Measurements from ENCODE around the gene ZCCHC4.

DNA sequence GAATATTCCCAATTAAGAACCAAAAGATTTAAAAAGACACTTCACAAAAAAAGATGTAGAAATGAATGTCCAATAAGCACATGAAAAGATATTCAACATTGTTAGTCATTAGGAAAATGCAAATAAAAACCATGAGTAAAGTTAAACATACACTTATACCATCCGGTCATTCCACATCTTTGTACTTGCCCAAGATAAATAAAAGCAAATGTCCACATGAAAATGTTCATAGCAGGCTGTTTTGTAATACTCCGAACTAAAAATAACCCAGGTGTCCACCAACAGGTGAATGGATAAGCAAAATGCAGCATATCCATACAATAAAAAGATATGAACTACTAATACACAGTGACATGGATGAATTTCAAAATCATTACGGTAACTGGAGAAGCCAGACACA, 28.6 kb upstream of the ZCCHC4 start:
- TF ChIP-seq, protein P1, sequence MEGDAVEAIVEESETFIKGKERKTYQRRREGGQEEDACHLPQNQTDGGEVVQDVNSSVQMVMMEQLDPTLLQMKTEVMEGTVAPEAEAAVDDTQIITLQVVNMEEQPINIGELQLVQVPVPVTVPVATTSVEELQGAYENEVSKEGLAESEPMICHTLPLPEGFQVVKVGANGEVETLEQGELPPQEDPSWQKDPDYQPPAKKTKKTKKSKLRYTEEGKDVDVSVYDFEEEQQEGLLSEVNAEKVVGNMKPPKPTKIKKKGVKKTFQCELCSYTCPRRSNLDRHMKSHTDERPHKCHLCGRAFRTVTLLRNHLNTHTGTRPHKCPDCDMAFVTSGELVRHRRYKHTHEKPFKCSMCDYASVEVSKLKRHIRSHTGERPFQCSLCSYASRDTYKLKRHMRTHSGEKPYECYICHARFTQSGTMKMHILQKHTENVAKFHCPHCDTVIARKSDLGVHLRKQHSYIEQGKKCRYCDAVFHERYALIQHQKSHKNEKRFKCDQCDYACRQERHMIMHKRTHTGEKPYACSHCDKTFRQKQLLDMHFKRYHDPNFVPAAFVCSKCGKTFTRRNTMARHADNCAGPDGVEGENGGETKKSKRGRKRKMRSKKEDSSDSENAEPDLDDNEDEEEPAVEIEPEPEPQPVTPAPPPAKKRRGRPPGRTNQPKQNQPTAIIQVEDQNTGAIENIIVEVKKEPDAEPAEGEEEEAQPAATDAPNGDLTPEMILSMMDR (IDR thresholded peaks at IDR 0.05): no peak
- no peak for TF ChIP-seq POLR2A (IDR thresholded peaks at IDR 0.05)

Data from esophagus squamous epithelium (tissue), 4 donors.